WTC11 (cell line): ENCODE results near the gene ASTN2. TPM values are rescaled to one million over a fixed set of nuclear protein-coding genes. Genes with fewer than 3 reads are reported as not detected.

Experiments
- ATAC-seq: fragments of 200-7000 bp; cut with Tn5 transposase; 2 replicates; pipeline ENCODE4 v1.10.0; 2021; ENCODE audit warnings: mild to moderate bottlenecking, moderate library complexity
- CTCF ChIA-PET: fragments of 300-600 bp; sonication (Branson Sonifier 250); formaldehyde crosslinking; loops from one replicate; lab custom pipeline; 2021; ENCODE audit warnings: antibody characterized with exemption; lab: Charles Lee
- POLR2A ChIA-PET: fragments of 350-600 bp; sonication (Branson Sonifier 250); formaldehyde crosslinking; loops from one replicate; lab custom pipeline; 2021; ENCODE audit warnings: antibody characterized with exemption; lab: Charles Lee
- DNase-seq: peaks from one replicate; pipeline ENCODE4 v3.0.0; 2021; ENCODE audit warnings: low spot score
- H3K27ac Mint-ChIP-seq: 2 replicates; pipeline ENCODE4 v1.8.0; 2021; ENCODE audit warnings: mixed read lengths
- H3K27me3 Mint-ChIP-seq: 2 replicates; pipeline ENCODE4 v1.8.0; 2021; ENCODE audit warnings: low read depth, mild to moderate bottlenecking, moderate library complexity, mixed read lengths
- H3K36me3 Mint-ChIP-seq: 2 replicates; pipeline ENCODE4 v1.8.0; 2021; ENCODE audit warnings: mixed read lengths
- H3K4me1 Mint-ChIP-seq: 2 replicates; pipeline ENCODE4 v1.8.0; 2022; ENCODE audit warnings: mixed read lengths
- H3K4me3 Mint-ChIP-seq: 2 replicates; pipeline ENCODE4 v1.8.0; 2021; ENCODE audit warnings: mild to moderate bottlenecking, moderate library complexity, mixed read lengths
- H3K9me3 Mint-ChIP-seq: 2 replicates; pipeline ENCODE4 v1.8.0; 2021; ENCODE audit warnings: mixed read lengths
- ATF3 ChIP-seq: sonication (generic); formaldehyde crosslinking; conservative IDR thresholded peaks from 2 replicates; pipeline ENCODE4 v1.8.1; 2022; ENCODE audit warnings: mild to moderate bottlenecking, missing genetic modification reagents
- CREM ChIP-seq: sonication (generic); formaldehyde crosslinking; IDR thresholded peaks from 2 replicates; pipeline ENCODE4 v1.8.1; 2022; ENCODE audit warnings: mild to moderate bottlenecking, missing genetic modification reagents, moderate library complexity
- E2F5 ChIP-seq: sonication (generic); formaldehyde crosslinking; IDR thresholded peaks from 2 replicates; pipeline ENCODE4 v1.8.1; 2022; ENCODE audit warnings: mild to moderate bottlenecking, moderate library complexity, missing genetic modification reagents
- GABPB1 ChIP-seq: sonication (generic); formaldehyde crosslinking; IDR thresholded peaks from 2 replicates; pipeline ENCODE4 v1.8.1; 2023; ENCODE audit warnings: mild to moderate bottlenecking, missing genetic modification reagents
- JUN ChIP-seq: sonication (generic); formaldehyde crosslinking; IDR thresholded peaks from 2 replicates; pipeline ENCODE4 v1.8.0; 2023; ENCODE audit warnings: mild to moderate bottlenecking, missing genetic modification reagents
- KAT7 ChIP-seq: sonication (generic); formaldehyde crosslinking; IDR thresholded peaks from 2 replicates; pipeline ENCODE4 v1.8.1; 2023; ENCODE audit warnings: missing genetic modification reagents, mild to moderate bottlenecking, borderline replicate concordance
- MAX ChIP-seq: sonication (generic); formaldehyde crosslinking; IDR thresholded peaks from 2 replicates; pipeline ENCODE4 v1.8.0; 2022; ENCODE audit warnings: mild to moderate bottlenecking, missing genetic modification reagents
- MXD4 ChIP-seq: fragments of 250-450 bp; sonication (Bioruptor Pico); IDR thresholded peaks from 2 replicates; pipeline ENCODE4 v1.8.0; 2021; ENCODE audit warnings: mild to moderate bottlenecking, moderate library complexity, borderline replicate concordance
- NR1H2 ChIP-seq: sonication (generic); formaldehyde crosslinking; IDR thresholded peaks from 2 replicates; pipeline ENCODE4 v1.9.0; 2021; ENCODE audit warnings: mild to moderate bottlenecking, moderate library complexity, missing genetic modification reagents
- PRRX2 ChIP-seq: fragments of 250-450 bp; sonication (Bioruptor Pico); IDR thresholded peaks from 2 replicates; pipeline ENCODE4 v1.8.0; 2021; ENCODE audit warnings: mild to moderate bottlenecking
- RELA ChIP-seq: sonication (generic); formaldehyde crosslinking; IDR thresholded peaks from 2 replicates; pipeline ENCODE4 v1.8.1; 2022; ENCODE audit warnings: missing genetic modification reagents, mild to moderate bottlenecking, borderline replicate concordance
- SMAD3 ChIP-seq: sonication (generic); formaldehyde crosslinking; IDR thresholded peaks from 2 replicates; pipeline ENCODE4 v1.8.0; 2022; ENCODE audit warnings: missing genetic modification reagents, mild to moderate bottlenecking, borderline replicate concordance
- SMAD4 ChIP-seq: sonication (generic); formaldehyde crosslinking; IDR thresholded peaks from 2 replicates; pipeline ENCODE4 v1.8.0; 2022; ENCODE audit warnings: mild to moderate bottlenecking, missing genetic modification reagents
- STAT6 ChIP-seq: sonication (generic); formaldehyde crosslinking; conservative IDR thresholded peaks from 2 replicates; pipeline ENCODE4 v1.8.1; 2023; ENCODE audit warnings: mild to moderate bottlenecking, low read depth, missing genetic modification reagents, moderate library complexity
- TCF7 ChIP-seq: sonication (generic); formaldehyde crosslinking; IDR thresholded peaks from 2 replicates; pipeline ENCODE4 v1.8.0; 2022; ENCODE audit warnings: mild to moderate bottlenecking, low read depth, missing genetic modification reagents, moderate library complexity
- TEAD4 ChIP-seq: sonication (generic); formaldehyde crosslinking; IDR thresholded peaks from 2 replicates; pipeline ENCODE4 v1.8.0; 2022; ENCODE audit warnings: mild to moderate bottlenecking, missing genetic modification reagents
- USF2 ChIP-seq: sonication (generic); formaldehyde crosslinking; IDR thresholded peaks from 2 replicates; pipeline ENCODE4 v1.8.1; 2023; ENCODE audit warnings: mild to moderate bottlenecking, missing genetic modification reagents, moderate library complexity
- ZBTB43 ChIP-seq: sonication (generic); formaldehyde crosslinking; IDR thresholded peaks from 2 replicates; pipeline ENCODE4 v1.8.1; 2023; ENCODE audit warnings: mild to moderate bottlenecking, missing genetic modification reagents
- ZNF219 ChIP-seq: sonication (generic); formaldehyde crosslinking; IDR thresholded peaks from 2 replicates; pipeline ENCODE4 v1.8.0; 2023; ENCODE audit warnings: missing genetic modification reagents, mild to moderate bottlenecking, borderline replicate concordance
- ZNF263 ChIP-seq: sonication (generic); formaldehyde crosslinking; IDR thresholded peaks from 2 replicates; pipeline ENCODE4 v1.8.1; 2022; ENCODE audit warnings: low read depth, mild to moderate bottlenecking, moderate library complexity, missing genetic modification reagents
- ZNF423 ChIP-seq: fragments of 250-450 bp; sonication (Bioruptor Pico); IDR thresholded peaks from 2 replicates; pipeline ENCODE4 v2.1.2; 2022; ENCODE audit warnings: mild to moderate bottlenecking, moderate library complexity
- total RNA-seq: library from RNA; stranded (reverse); gene quantifications from 3 replicates; pipeline ENCODE4 v1.2.3, GENCODE V29; 2021

The ASTN2 gene
- total RNA-seq, 1 experiment from 2014 or later = 16.2 TPM

- no peak for TF ChIP-seq STAT6 (CRISPR knock-in tag)
- no peak for TF ChIP-seq PRRX2 (CRISPR knock-in tag)
- no peak for TF ChIP-seq ZNF263 (CRISPR knock-in tag)
- TF ChIP-seq ZNF423 = no peak
- TF ChIP-seq TEAD4 (CRISPR knock-in tag) = no peak
- no peak for TF ChIP-seq ATF3 (CRISPR knock-in tag)
- no peak for TF ChIP-seq GABPB1 (CRISPR knock-in tag)
- TF ChIP-seq KAT7 = no peak
- TF ChIP-seq E2F5 (CRISPR knock-in tag) = no peak
- TF ChIP-seq, all 79 proteins: peak for 0
These were observed 731.3 kb downstream of the ASTN2 start (continued) for GRCh38 chr9:116683535-116683934.

GRCh38 chr9:116674210-116674980 lies 740.5 kb downstream of the ASTN2 start:
- TF ChIP-seq RELA (CRISPR knock-in tag) = no peak
- TF ChIP-seq NR1H2 (CRISPR knock-in tag) = no peak
- no peak for TF ChIP-seq ZBTB43 (CRISPR knock-in tag)
- TF ChIP-seq TCF7 = no peak
- no peak for TF ChIP-seq JUN (CRISPR knock-in tag)
- TF ChIP-seq USF2 (CRISPR knock-in tag) = no peak
- TF ChIP-seq SMAD4 (CRISPR knock-in tag) = no peak
- TF ChIP-seq CREM (CRISPR knock-in tag) = no peak
- TF ChIP-seq ZNF219 (CRISPR knock-in tag) = no peak
- TF ChIP-seq MXD4 (CRISPR knock-in tag) = no peak
- TF ChIP-seq MAX (CRISPR knock-in tag) = no peak
- TF ChIP-seq TEAD4 (CRISPR knock-in tag) = no peak
- TF ChIP-seq SMAD3 = no peak
- ATAC-seq = no peak
- H3K4me3 Mint-ChIP-seq = no peak overlapping the region
- peaks cover 19% of the 10 kb centered on the region for H3K27me3 Mint-ChIP-seq
- ChIA-PET POLR2A (no interaction called here), CTCF (interaction anchor here (0.5 kb wide), 1 partner anchor 84 kb away, joined by 3 read pairs; no protein-coding TSS in a partner anchor)
- H3K36me3 Mint-ChIP-seq = peaks cover 63% of the 10 kb centered on the region
- DNase-seq = no peak
- H3K27ac Mint-ChIP-seq = peak overlapping the region; percentile 72; the same call in 1 of the 2 replicates
- H3K4me1 Mint-ChIP-seq = no peaks in the 10 kb centered on the region
- H3K9me3 Mint-ChIP-seq = peaks cover 70% of the 10 kb centered on the region
